T-helper 2 cell treated with Interferon-gamma antibody and Interleukin-4, amounts not matched to agents 100 ng/mL and 5 ng/mL, for 36 hours (primary cell): ENCODE data around the gene RIN3. TPM values are rescaled to one million over a fixed set of nuclear protein-coding genes. Genes with fewer than 3 reads are reported as not detected.

Experiments used
- intact Hi-C: fragments of 100-400 bp; cut with micrococcal nuclease; formaldehyde crosslinking; loops from one replicate; pipeline ENCODE4 v1.15.1; 2023
- total RNA-seq: library from RNA; stranded (reverse); gene quantifications from 2 replicates; pipeline ENCODE4 v1.2.3, GENCODE V29; 2022

Gene RIN3
- total RNA-seq, 1 donor from 2014 or later, result 35.4 TPM

DNA sequence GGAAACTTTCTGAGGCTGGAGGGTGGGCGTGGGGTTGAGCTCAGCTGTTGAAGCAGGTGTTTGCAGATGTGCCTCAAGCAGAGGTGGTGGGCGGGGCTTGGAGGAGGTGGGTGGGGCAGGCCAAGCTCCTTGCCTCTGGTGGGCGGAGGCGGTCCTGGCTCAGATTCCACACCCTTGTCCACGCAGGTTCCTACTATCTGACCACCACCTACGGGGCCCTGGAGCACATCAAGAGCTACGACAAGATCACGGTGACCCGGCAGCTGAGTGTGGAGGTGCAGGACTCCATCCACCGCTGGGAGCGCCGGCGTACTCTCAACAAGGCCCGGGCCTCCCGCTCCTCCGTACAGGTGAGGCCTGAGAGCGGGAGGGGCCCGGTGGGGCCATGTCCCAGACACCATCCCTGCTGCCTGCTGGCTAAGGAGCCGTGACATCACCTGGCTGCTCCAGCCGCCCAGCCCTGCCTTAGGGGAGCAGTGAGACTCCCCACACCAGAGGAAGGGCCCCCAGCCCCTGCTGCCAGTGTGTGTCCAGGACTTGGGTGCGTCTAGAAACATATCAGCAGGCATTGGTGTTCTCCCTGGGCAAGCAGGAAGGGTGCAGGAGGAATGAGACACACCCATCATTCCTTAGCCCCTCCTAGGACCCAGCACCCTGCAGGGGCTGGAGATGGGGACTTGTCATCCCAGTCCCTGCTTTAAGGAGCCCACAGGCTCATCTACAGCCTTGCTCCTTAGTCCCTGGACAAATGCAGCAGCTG lies 171.4 kb downstream of the RIN3 start:
- intact Hi-C loops, result loop anchor here (5.0 kb wide), 1 partner anchor 548 kb away; no protein-coding TSS in a partner anchor

- intact Hi-C loops, result no loop called here
These were observed 172.3 kb downstream of the RIN3 start for GRCh38 chr14:92685784-92686355.

GRCh38 chr14:92686411-92686899 lies 172.9 kb downstream of the RIN3 start:
- intact Hi-C loops, result no loop called here

DNA sequence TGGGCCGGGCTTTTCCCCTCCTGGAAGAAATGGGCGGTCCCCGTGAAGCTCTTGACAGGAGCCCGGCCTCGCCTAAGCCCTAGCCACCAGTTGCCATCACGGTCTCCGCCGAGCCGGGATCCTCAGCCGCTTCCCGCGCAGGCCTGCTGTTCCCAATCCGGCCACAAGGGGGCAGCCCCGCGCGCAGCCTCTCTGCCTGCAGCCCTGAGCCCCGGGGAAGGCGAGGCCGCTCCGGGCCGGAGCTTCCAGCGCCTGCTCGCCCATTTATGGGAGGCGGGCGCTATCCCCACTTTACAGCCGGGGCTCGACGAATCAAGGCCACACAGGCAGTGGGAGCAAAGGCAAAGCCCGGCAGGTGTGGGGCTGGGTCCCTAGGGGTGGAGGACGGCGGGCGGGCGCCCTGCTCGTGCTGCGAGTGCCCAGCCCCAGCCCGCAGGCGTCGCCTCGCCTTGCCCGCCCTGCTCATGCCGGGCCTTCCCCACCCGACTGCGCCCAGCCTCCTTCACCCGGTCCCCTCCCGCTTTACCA lies 173.4 kb downstream of the RIN3 start:
- intact Hi-C loops, result no loop called here

- intact Hi-C loops, result no loop called here
These were observed 174.3 kb downstream of the RIN3 start for GRCh38 chr14:92687681-92688433.

- intact Hi-C loops, result no loop called here
These were observed 175.1 kb downstream of the RIN3 start for GRCh38 chr14:92688434-92689375.

GRCh38 chr14:92690171-92691011 lies 176.8 kb downstream of the RIN3 start:
- intact Hi-C loops, result no loop called here

DNA sequence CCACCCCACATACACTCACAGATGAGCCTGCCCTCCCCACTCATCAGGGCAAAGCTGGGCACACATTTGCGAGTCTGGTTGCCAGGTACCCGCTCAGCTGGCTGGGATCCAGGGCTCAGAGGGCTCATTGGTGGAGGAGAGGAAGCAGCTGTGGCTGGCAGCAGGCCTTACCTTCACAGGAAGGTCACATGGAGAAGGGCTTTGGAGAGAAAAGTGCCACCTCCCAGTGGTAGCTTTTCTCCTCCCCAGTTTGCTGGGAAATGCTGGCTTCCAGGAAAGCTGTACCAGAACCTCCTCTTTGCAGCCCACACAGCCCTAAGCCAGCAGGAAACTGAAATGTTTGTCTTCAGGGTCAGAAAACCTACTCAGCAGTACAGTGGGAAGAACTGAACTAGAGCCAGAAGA lies 179.2 kb downstream of the RIN3 start:
- intact Hi-C loops, result no loop called here

GRCh38 chr14:92693998-92694795 lies 180.6 kb downstream of the RIN3 start:
- intact Hi-C loops, result no loop called here

DNA sequence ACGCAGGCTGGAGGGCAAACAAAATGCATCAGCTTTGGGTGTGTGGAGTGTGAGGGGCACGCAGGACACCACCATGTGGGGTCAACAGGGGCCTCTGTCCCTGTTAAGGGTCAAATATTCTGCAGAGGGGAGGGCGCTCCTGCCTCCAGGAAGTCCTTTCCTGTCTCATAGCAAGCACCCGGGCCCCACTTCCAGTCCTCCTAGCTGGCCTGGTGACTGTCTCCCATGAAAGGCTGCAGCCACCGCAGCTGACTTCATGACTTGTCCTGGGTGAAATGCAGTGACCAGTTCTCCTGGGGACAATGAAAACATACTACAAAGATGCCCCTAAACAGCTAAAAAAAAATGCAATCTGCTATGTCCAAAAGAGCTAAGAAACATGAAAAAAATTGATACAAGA lies 181.2 kb downstream of the RIN3 start:
- intact Hi-C loops, result no loop called here

DNA sequence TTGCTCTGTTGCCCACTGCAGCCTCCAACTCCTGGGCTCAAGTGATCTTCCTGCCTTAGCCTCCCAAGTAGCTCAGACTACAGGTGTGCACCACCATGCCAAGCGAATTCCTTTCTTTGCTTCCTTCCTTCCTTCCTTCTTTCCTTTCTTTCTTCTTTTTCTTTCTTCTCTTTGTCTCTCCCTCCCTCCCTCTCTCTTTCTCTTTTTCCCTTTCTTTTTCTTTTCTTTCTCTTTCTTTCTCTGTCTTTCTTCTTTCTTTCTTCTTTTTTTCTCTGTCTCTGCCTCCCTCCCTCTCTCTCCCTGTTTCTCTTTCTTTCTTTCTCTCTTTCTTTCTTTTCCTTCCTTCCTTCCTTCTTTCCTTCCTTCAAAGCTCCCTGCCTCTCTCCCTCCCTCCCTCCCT lies 182.0 kb downstream of the RIN3 start:
- intact Hi-C loops, result no loop called here

DNA sequence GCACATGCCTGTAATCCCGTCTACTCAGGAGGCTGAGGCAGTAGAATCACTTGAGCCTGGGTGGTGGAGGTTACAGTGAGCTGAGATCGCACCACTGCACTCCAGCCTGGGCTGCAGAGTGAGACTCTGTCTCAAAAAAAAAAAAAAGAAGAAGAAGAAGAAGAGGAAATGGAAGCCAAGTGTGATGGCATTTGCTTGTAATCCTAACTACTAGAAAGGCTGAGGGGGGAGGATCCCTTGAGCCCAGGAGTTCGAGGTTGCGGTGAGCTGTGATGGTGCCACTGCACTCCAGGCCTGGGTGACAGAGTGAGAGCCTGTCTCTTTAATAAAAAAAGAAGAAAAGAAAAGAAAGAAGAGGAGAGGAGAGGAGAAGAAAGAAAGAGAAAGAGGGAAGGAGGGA lies 182.8 kb downstream of the RIN3 start:
- intact Hi-C loops, result no loop called here

GRCh38 chr14:92698393-92698792 lies 184.8 kb downstream of the RIN3 start:
- intact Hi-C loops, result no loop called here

GRCh38 chr14:92701826-92702225 lies 188.2 kb downstream of the RIN3 start:
- intact Hi-C loops, result no loop called here

- intact Hi-C loops, result no loop called here
These were observed 188.9 kb downstream of the RIN3 start for GRCh38 chr14:92702441-92702918.

- intact Hi-C loops, result no loop called here
These were observed 189.9 kb downstream of the RIN3 start for GRCh38 chr14:92703516-92703915.

- intact Hi-C loops, result no loop called here
These were observed 190.6 kb downstream of the RIN3 start for GRCh38 chr14:92704036-92704804.

- intact Hi-C loops, result no loop called here
These were observed 191.2 kb downstream of the RIN3 start for GRCh38 chr14:92704821-92705220.
